PC-3 (cell line): ENCODE results near the gene NDRG2. TPM values are rescaled to one million over a fixed set of nuclear protein-coding genes. Genes with fewer than 3 reads are reported as not detected.

Experiments
- ATAC-seq: fragments of 200-7000 bp; cut with Tn5 transposase; 2 replicates; pipeline ENCODE4 v1.9.1; 2020; ENCODE audit warnings: mild to moderate bottlenecking, moderate library complexity
- BruUV-seq: library from RNA; stranded (reverse); fragments of 400-500 nt; replicated peaks from 2 replicates; lab custom pipeline; 2021; lab: Mats Ljungman, UMichigan
- CTCF ChIA-PET: fragments of 300-600 bp; sonication (Branson Sonifier 250); formaldehyde crosslinking; loops from one replicate; lab custom pipeline; 2022; ENCODE audit warnings: antibody characterized with exemption; lab: Charles Lee
- POLR2A ChIA-PET: fragments of 300-600 bp; sonication (Branson Sonifier 250); formaldehyde crosslinking; loops from one replicate; lab custom pipeline; 2022; ENCODE audit warnings: antibody characterized with exemption; ENCODE audit not compliant: unreplicated experiment; lab: Charles Lee
- DNase-seq: peaks from one replicate; pipeline ENCODE4 v3.0.0-alpha.2; 2015
- H2AFZ ChIP-seq: fragments of 300-600 bp; sonication (generic); 2 replicates; pipeline ENCODE4 v1.6.0; 2016; ENCODE audit warnings: antibody characterized with exemption, low read length
- H3F3A ChIP-seq: fragments of 300-600 bp; sonication (generic); one replicate; pipeline ENCODE4 v1.6.0; 2017; ENCODE audit warnings: antibody characterized with exemption, low read length, control low read depth, mild to moderate bottlenecking; ENCODE audit not compliant: unreplicated experiment
- H3K27ac ChIP-seq: fragments of 300-600 bp; sonication (generic); 2 replicates; pipeline ENCODE4 v1.5.1; 2016; ENCODE audit warnings: mild to moderate bottlenecking, low read length
- H3K27me3 ChIP-seq: fragments of 300-600 bp; sonication (generic); 2 replicates; pipeline ENCODE4 v1.6.1; 2016; ENCODE audit warnings: low read length, mixed read lengths
- H3K36me3 ChIP-seq: fragments of 300-600 bp; sonication (generic); 2 replicates; pipeline ENCODE4 v1.6.1; 2016; ENCODE audit warnings: low read depth, mixed run types, low read length, mixed read lengths
- H3K4me1 ChIP-seq: fragments of 300-600 bp; sonication (generic); 2 replicates; pipeline ENCODE4 v1.5.1; 2016; ENCODE audit warnings: low read length; ENCODE audit not compliant: insufficient read depth
- H3K4me2 ChIP-seq: fragments of 300-600 bp; sonication (generic); 2 replicates; pipeline ENCODE4 v1.6.0; 2016; ENCODE audit warnings: low read length
- H3K4me3 ChIP-seq: fragments of 300-600 bp; sonication (generic); 2 replicates; pipeline ENCODE4 v1.5.1; 2016; ENCODE audit warnings: mild to moderate bottlenecking, low read length, mixed read lengths
- H3K79me2 ChIP-seq: fragments of 300-600 bp; sonication (generic); 2 replicates; pipeline ENCODE4 v1.6.1; 2017; ENCODE audit warnings: low read length, mixed read lengths
- H3K9ac ChIP-seq: fragments of 300-600 bp; sonication (generic); 2 replicates; pipeline ENCODE4 v1.6.0; 2016; ENCODE audit warnings: mild to moderate bottlenecking, low read length
- H3K9me2 ChIP-seq: fragments of 300-600 bp; sonication (generic); replicated peaks from 2 replicates; pipeline ENCODE4 v1.6.1; 2016; ENCODE audit warnings: mixed run types, low read length, mixed read lengths
- H3K9me3 ChIP-seq: fragments of 300-600 bp; sonication (generic); 2 replicates; pipeline ENCODE4 v1.6.1; 2016; ENCODE audit warnings: low read length, mixed read lengths
- H4K20me1 ChIP-seq: fragments of 300-600 bp; sonication (generic); 2 replicates; pipeline ENCODE4 v1.6.1; 2016; ENCODE audit warnings: low read length, mixed read lengths
- EZH2 ChIP-seq: fragments of 300-600 bp; sonication (generic); IDR thresholded peaks from one replicate; pipeline ENCODE4 v1.6.1; 2017; ENCODE audit warnings: antibody characterized with exemption, mild to moderate bottlenecking, low read length; ENCODE audit not compliant: unreplicated experiment
- EZH2phosphoT487 ChIP-seq: fragments of 300-600 bp; sonication (generic); IDR thresholded peaks from 2 replicates; pipeline ENCODE4 v1.6.1; 2018; ENCODE audit warnings: mild to moderate bottlenecking, antibody characterized with exemption, low read length, borderline replicate concordance
- intact Hi-C: fragments of 100-400 bp; cut with micrococcal nuclease; formaldehyde crosslinking; loops from 2 replicates; pipeline ENCODE4 v1.9.0; 2023
- total RNA-seq: library from RNA; depleted of rRNA; stranded (reverse); fragments of >200 nt; gene quantifications from 2 replicates; pipeline ENCODE4 v1.2.3, GENCODE V29; 2014
- TF ChIP-seq, protein P1 (sequence below): fragments of 300-600 bp; sonication (generic); conservative IDR thresholded peaks from 2 replicates; pipeline ENCODE4 v1.5.1; 2017; ENCODE audit warnings: antibody characterized with exemption, low read depth, mild to moderate bottlenecking, low read length

Gene NDRG2
- total RNA-seq, 1 experiment from 2014 or later: 4.0 TPM

DNA sequence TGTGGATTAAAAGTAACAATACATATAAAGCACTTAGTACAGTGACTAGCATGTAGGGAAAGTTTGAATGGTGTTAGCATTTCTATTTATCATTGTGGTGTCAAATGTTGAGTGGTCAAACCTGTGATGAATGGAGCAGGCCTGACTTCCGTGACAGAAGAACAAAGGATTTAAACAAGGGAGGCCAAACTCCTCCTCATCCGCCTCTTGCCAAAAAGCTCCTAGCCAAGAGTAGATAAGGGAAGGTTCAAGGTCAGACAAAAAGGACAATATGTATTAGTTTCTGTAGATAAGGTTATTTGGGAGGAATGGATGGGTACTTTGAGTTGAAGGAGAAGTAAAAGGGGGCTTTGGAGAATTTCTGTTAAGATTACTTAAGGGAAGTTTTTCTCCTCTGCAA, 23.8 kb upstream of the NDRG2 start:
- H3K4me2 ChIP-seq: no peak overlapping the region
- no peak for DNase-seq
- intact Hi-C loops: no loop called here

DNA sequence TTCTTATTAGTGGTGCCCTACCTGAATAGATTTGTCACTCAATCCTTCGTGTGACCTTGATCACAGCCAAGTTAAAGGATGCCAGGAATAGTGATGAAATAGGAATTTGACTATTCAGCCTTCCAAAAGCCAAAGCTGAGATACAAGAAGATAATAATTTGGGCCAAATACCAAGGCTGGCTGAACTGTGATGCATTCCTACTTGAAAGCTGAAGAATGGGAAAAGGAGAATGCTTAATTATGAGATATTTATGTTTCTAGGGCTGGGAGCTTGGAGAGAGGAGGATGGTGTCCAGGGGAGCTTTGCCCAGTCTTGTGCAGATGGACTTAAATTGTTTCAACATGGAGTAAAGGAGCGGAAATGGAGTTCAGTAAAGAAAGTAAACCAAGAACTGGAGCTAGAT, 22.5 kb upstream of the NDRG2 start:
- intact Hi-C loops: no loop called here
- no peak for ATAC-seq
- TF ChIP-seq EZH2 (no peak), EZH2phosphoT487 (no peak)
- TF ChIP-seq, protein P1, sequence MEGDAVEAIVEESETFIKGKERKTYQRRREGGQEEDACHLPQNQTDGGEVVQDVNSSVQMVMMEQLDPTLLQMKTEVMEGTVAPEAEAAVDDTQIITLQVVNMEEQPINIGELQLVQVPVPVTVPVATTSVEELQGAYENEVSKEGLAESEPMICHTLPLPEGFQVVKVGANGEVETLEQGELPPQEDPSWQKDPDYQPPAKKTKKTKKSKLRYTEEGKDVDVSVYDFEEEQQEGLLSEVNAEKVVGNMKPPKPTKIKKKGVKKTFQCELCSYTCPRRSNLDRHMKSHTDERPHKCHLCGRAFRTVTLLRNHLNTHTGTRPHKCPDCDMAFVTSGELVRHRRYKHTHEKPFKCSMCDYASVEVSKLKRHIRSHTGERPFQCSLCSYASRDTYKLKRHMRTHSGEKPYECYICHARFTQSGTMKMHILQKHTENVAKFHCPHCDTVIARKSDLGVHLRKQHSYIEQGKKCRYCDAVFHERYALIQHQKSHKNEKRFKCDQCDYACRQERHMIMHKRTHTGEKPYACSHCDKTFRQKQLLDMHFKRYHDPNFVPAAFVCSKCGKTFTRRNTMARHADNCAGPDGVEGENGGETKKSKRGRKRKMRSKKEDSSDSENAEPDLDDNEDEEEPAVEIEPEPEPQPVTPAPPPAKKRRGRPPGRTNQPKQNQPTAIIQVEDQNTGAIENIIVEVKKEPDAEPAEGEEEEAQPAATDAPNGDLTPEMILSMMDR: no peak
- Histone ChIP-seq H4K20me1 (no peaks in the 10 kb centered on the region), H3K27me3 (peaks cover 47% of the 10 kb centered on the region), H3K9ac (no peak overlapping the region), H3K27ac (no peak overlapping the region), H3K4me2 (no peak overlapping the region), H3K79me2 (no peaks in the 10 kb centered on the region), H3K36me3 (no peaks in the 10 kb centered on the region), H3K4me1 (no peaks in the 10 kb centered on the region), H3K9me2 (no peaks in the 10 kb centered on the region), H3F3A (no peaks in the 10 kb centered on the region), H3K9me3 (no peaks in the 10 kb centered on the region), H2AFZ (no peak overlapping the region), H3K4me3 (no peak overlapping the region)
- DNase-seq: no peak
- no TSS peak for BruUV-seq
- ChIA-PET CTCF (no interaction called here), POLR2A (no interaction called here)

More for the DNA sequence above, 23.8 kb upstream of the NDRG2 start:
- ChIA-PET CTCF (no interaction called here), POLR2A (no interaction called here)
- no peaks in the 10 kb centered on the region for H3K79me2 ChIP-seq
- no peaks in the 10 kb centered on the region for H3K4me1 ChIP-seq
- H3K9ac ChIP-seq: no peak overlapping the region
- H3K9me3 ChIP-seq: no peaks in the 10 kb centered on the region
- no peaks in the 10 kb centered on the region for H3K36me3 ChIP-seq
- TF ChIP-seq EZH2 (no peak), EZH2phosphoT487 (no peak)
- TF ChIP-seq, protein P1: no peak
- H3K27ac ChIP-seq: no peak overlapping the region
- H3F3A ChIP-seq: no peaks in the 10 kb centered on the region
- ATAC-seq: no peak
- H3K9me2 ChIP-seq: no peaks in the 10 kb centered on the region
- no peak overlapping the region for H2AFZ ChIP-seq
- BruUV-seq: no TSS peak
- H4K20me1 ChIP-seq: no peaks in the 10 kb centered on the region
- peaks cover 54% of the 10 kb centered on the region for H3K27me3 ChIP-seq
- no peak overlapping the region for H3K4me3 ChIP-seq

DNA sequence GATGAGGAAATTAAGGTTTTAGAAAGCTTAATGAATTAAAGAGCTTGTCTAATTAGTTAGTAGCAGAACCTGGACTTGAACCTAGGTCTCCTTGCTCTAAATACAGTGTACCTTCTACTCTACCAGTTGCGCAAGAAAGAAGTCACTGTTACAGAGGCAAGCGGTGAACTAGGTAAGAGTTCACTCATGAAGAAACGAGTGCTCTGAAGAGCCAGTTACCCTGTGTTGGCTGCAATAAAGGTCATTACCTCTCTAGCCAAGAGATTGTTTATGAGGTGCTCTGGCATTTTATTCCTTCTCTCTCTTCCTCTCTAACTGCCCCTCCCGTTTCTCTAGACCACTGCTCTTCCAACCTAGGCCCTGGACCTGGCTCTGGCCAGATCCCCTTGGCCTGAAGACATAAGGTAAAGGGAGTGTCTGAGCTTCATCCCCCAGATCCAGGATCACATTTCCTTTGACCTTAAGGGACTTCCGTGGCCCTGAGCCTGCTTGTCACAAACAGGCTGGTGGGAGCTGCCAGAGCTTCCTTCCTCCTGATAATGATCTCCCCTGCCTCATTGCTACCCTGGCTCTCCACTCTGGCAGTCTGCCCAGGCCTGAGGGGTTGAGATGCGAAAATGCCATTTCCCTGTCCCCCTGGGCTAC, 19.2 kb upstream of the NDRG2 start:
- H3K4me3 ChIP-seq: no peak overlapping the region
- H3K9me3 ChIP-seq: no peaks in the 10 kb centered on the region
- no peak overlapping the region for H3K4me2 ChIP-seq
- POLR2A ChIA-PET: no interaction called here
- no peaks in the 10 kb centered on the region for H3K79me2 ChIP-seq
- no peaks in the 10 kb centered on the region for H3F3A ChIP-seq
- H3K36me3 ChIP-seq: no peaks in the 10 kb centered on the region
- H2AFZ ChIP-seq: no peak overlapping the region
- peaks cover 33% of the 10 kb centered on the region for H3K27me3 ChIP-seq
- H3K9me2 ChIP-seq: no peaks in the 10 kb centered on the region
- intact Hi-C loops: loop anchor here (5.0 kb wide), 2 partner anchors 187 to 347 kb away; no protein-coding TSS in a partner anchor
- CTCF ChIA-PET: no interaction called here
- TF ChIP-seq EZH2phosphoT487 (no peak), EZH2 (no peak)
- TF ChIP-seq, protein P1: no peak
- no peak overlapping the region for H3K27ac ChIP-seq
- H3K9ac ChIP-seq: no peak overlapping the region
- DNase-seq (no peak), ATAC-seq (no peak)
- H3K4me1 ChIP-seq: no peaks in the 10 kb centered on the region
- BruUV-seq: no TSS peak
- H4K20me1 ChIP-seq: no peaks in the 10 kb centered on the region
